ENCODE measurements around the gene EFNA5.
A peak's percentile ranks its signal among the peaks of the same experiment; 100 is the strongest.

Gene EFNA5

GRCh38 chr5:107538805-107539445 lies 131.8 kb downstream of the EFNA5 start:
- ATAC-seq (replicated peaks; ENCODE audit: extremely low read depth, poor library complexity, severe bottlenecking) (peak; percentile 20), DNase-seq (ENCODE audit: low spot score in 2 of 2) (no peak)
- peak overlapping the region; percentile 4 for H3K4me3 Mint-ChIP-seq
- H3K27ac Mint-ChIP-seq (ENCODE audit: low read depth) = peak overlapping the region; percentile 3
- no peaks in the 10 kb centered on the region for H3K36me3 Mint-ChIP-seq (ENCODE audit: insufficient read depth)
- peaks cover 39% of the 10 kb centered on the region for H3K4me1 Mint-ChIP-seq
- no peaks in the 10 kb centered on the region for H3K9me3 Mint-ChIP-seq
- H3K27me3 Mint-ChIP-seq = no peaks in the 10 kb centered on the region

GRCh38 chr5:107538331-107538730 lies 132.4 kb downstream of the EFNA5 start:
- Mint-ChIP-seq H3K36me3 (ENCODE audit: insufficient read depth) (no peaks in the 10 kb centered on the region), H3K27ac (ENCODE audit: low read depth) (peak overlapping the region; percentile 3), H3K27me3 (no peaks in the 10 kb centered on the region), H3K9me3 (no peaks in the 10 kb centered on the region), H3K4me3 (no peak overlapping the region), H3K4me1 (peaks cover 45% of the 10 kb centered on the region)
- DNase-seq (ENCODE audit: low spot score in 2 of 2) (no peak), ATAC-seq (replicated peaks; ENCODE audit: extremely low read depth, poor library complexity, severe bottlenecking) (no peak)

- H3K4me3 Mint-ChIP-seq = no peak overlapping the region
- H3K9me3 Mint-ChIP-seq = no peaks in the 10 kb centered on the region
- H3K27ac Mint-ChIP-seq (ENCODE audit: low read depth) = no peak overlapping the region
- H3K27me3 Mint-ChIP-seq = no peaks in the 10 kb centered on the region
- H3K4me1 Mint-ChIP-seq = peaks cover 50% of the 10 kb centered on the region
- ATAC-seq (replicated peaks; ENCODE audit: extremely low read depth, poor library complexity, severe bottlenecking) (no peak), DNase-seq (ENCODE audit: low spot score in 2 of 2) (no peak)
- H3K36me3 Mint-ChIP-seq (ENCODE audit: insufficient read depth) = no peaks in the 10 kb centered on the region
Measured at GRCh38 chr5:107535849-107536248, 134.9 kb downstream of the EFNA5 start.

- H3K27ac Mint-ChIP-seq (ENCODE audit: low read depth) = peak overlapping the region; percentile 75
- H3K27me3 Mint-ChIP-seq = no peaks in the 10 kb centered on the region
- peaks cover 39% of the 10 kb centered on the region for H3K4me1 Mint-ChIP-seq
- ATAC-seq (replicated peaks; ENCODE audit: extremely low read depth, poor library complexity, severe bottlenecking) (peak; percentile 80), DNase-seq (ENCODE audit: low spot score in 2 of 2) (no peak)
- no peaks in the 10 kb centered on the region for H3K9me3 Mint-ChIP-seq
- H3K4me3 Mint-ChIP-seq = no peak overlapping the region
- no peaks in the 10 kb centered on the region for H3K36me3 Mint-ChIP-seq (ENCODE audit: insufficient read depth)
Measured at GRCh38 chr5:107533910-107534876, 136.5 kb downstream of the EFNA5 start.

- no peaks in the 10 kb centered on the region for H3K36me3 Mint-ChIP-seq (ENCODE audit: insufficient read depth)
- ATAC-seq (replicated peaks; ENCODE audit: extremely low read depth, poor library complexity, severe bottlenecking) (no peak), DNase-seq (ENCODE audit: low spot score in 2 of 2) (no peak)
- no peaks in the 10 kb centered on the region for H3K27me3 Mint-ChIP-seq
- H3K27ac Mint-ChIP-seq (ENCODE audit: low read depth) = peak overlapping the region; percentile 75
- H3K4me3 Mint-ChIP-seq = no peak overlapping the region
- H3K9me3 Mint-ChIP-seq = no peaks in the 10 kb centered on the region
- H3K4me1 Mint-ChIP-seq = peaks cover 29% of the 10 kb centered on the region
Measured at GRCh38 chr5:107532916-107533315, 137.8 kb downstream of the EFNA5 start.

- H3K27ac Mint-ChIP-seq (ENCODE audit: low read depth) = no peak overlapping the region
- no peak for ATAC-seq (replicated peaks; ENCODE audit: extremely low read depth, poor library complexity, severe bottlenecking)
- no peaks in the 10 kb centered on the region for H3K27me3 Mint-ChIP-seq
- no peak for DNase-seq (ENCODE audit: low spot score in 2 of 2)
- no peaks in the 10 kb centered on the region for H3K36me3 Mint-ChIP-seq (ENCODE audit: insufficient read depth)
- no peak overlapping the region for H3K4me3 Mint-ChIP-seq
- peaks cover 29% of the 10 kb centered on the region for H3K4me1 Mint-ChIP-seq
- H3K9me3 Mint-ChIP-seq = no peaks in the 10 kb centered on the region
Measured at GRCh38 chr5:107532169-107532878, 138.4 kb downstream of the EFNA5 start.

- Mint-ChIP-seq H3K27ac (ENCODE audit: low read depth) (no peak overlapping the region), H3K9me3 (no peaks in the 10 kb centered on the region), H3K36me3 (ENCODE audit: insufficient read depth) (no peaks in the 10 kb centered on the region), H3K27me3 (no peaks in the 10 kb centered on the region), H3K4me3 (no peak overlapping the region), H3K4me1 (peaks cover 29% of the 10 kb centered on the region)
- ATAC-seq (replicated peaks; ENCODE audit: extremely low read depth, poor library complexity, severe bottlenecking) (no peak), DNase-seq (ENCODE audit: low spot score in 2 of 2) (no peak)
Measured at GRCh38 chr5:107531308-107531707, 139.4 kb downstream of the EFNA5 start.

- H3K4me1 Mint-ChIP-seq = peaks cover 17% of the 10 kb centered on the region
- ATAC-seq (replicated peaks; ENCODE audit: extremely low read depth, poor library complexity, severe bottlenecking) (no peak), DNase-seq (ENCODE audit: low spot score in 2 of 2) (no peak)
- no peak overlapping the region for H3K4me3 Mint-ChIP-seq
- H3K27ac Mint-ChIP-seq (ENCODE audit: low read depth) = no peak overlapping the region
- H3K27me3 Mint-ChIP-seq = no peaks in the 10 kb centered on the region
- no peaks in the 10 kb centered on the region for H3K9me3 Mint-ChIP-seq
- no peaks in the 10 kb centered on the region for H3K36me3 Mint-ChIP-seq (ENCODE audit: insufficient read depth)
Measured at GRCh38 chr5:107529618-107530017, 141.1 kb downstream of the EFNA5 start.

- H3K4me3 Mint-ChIP-seq = no peak overlapping the region
- H3K9me3 Mint-ChIP-seq = no peaks in the 10 kb centered on the region
- no peak for ATAC-seq (replicated peaks; ENCODE audit: extremely low read depth, poor library complexity, severe bottlenecking)
- no peak for DNase-seq (ENCODE audit: low spot score in 2 of 2)
- H3K36me3 Mint-ChIP-seq (ENCODE audit: insufficient read depth) = no peaks in the 10 kb centered on the region
- no peaks in the 10 kb centered on the region for H3K27me3 Mint-ChIP-seq
- H3K4me1 Mint-ChIP-seq = no peaks in the 10 kb centered on the region
- no peak overlapping the region for H3K27ac Mint-ChIP-seq (ENCODE audit: low read depth)
Measured at GRCh38 chr5:107526270-107526937, 144.3 kb downstream of the EFNA5 start.

- H3K4me3 Mint-ChIP-seq = no peak overlapping the region
- H3K4me1 Mint-ChIP-seq = peaks cover 12% of the 10 kb centered on the region
- DNase-seq (ENCODE audit: low spot score in 2 of 2) = no peak
- H3K27me3 Mint-ChIP-seq = no peaks in the 10 kb centered on the region
- H3K27ac Mint-ChIP-seq (ENCODE audit: low read depth) = no peak overlapping the region
- ATAC-seq (replicated peaks; ENCODE audit: extremely low read depth, poor library complexity, severe bottlenecking) = no peak
- H3K9me3 Mint-ChIP-seq = no peaks in the 10 kb centered on the region
- H3K36me3 Mint-ChIP-seq (ENCODE audit: insufficient read depth) = no peaks in the 10 kb centered on the region
Measured at GRCh38 chr5:107524111-107524510, 146.6 kb downstream of the EFNA5 start.

GRCh38 chr5:107523029-107523680 lies 147.6 kb downstream of the EFNA5 start:
- Mint-ChIP-seq H3K4me3 (no peak overlapping the region), H3K4me1 (peaks cover 12% of the 10 kb centered on the region), H3K36me3 (ENCODE audit: insufficient read depth) (no peaks in the 10 kb centered on the region), H3K27ac (ENCODE audit: low read depth) (no peak overlapping the region), H3K9me3 (no peaks in the 10 kb centered on the region), H3K27me3 (no peaks in the 10 kb centered on the region)
- no peak for ATAC-seq (replicated peaks; ENCODE audit: extremely low read depth, poor library complexity, severe bottlenecking)
- no peak for DNase-seq (ENCODE audit: low spot score in 2 of 2)

- DNase-seq (ENCODE audit: low spot score in 2 of 2) (no peak), ATAC-seq (replicated peaks; ENCODE audit: extremely low read depth, poor library complexity, severe bottlenecking) (no peak)
- Mint-ChIP-seq H3K9me3 (no peaks in the 10 kb centered on the region), H3K4me1 (peaks cover 12% of the 10 kb centered on the region), H3K4me3 (no peak overlapping the region), H3K36me3 (ENCODE audit: insufficient read depth) (no peaks in the 10 kb centered on the region), H3K27ac (ENCODE audit: low read depth) (no peak overlapping the region), H3K27me3 (no peaks in the 10 kb centered on the region)
Measured at GRCh38 chr5:107522456-107522855, 148.3 kb downstream of the EFNA5 start.

All from central memory CD8-positive, alpha-beta T cell (primary cell).